Articular chondrocyte of knee joint (primary cell): ENCODE data around the gene PRXL2B. TPM values are rescaled to one million over a fixed set of nuclear protein-coding genes. Genes with fewer than 3 reads are reported as not detected.

Source experiments
- total RNA-seq: library from RNA; depleted of rRNA; stranded (reverse); fragments of >200 nt; gene quantifications from 2 replicates; pipeline ENCODE4 v1.2.3, GENCODE V29; 2012

PRXL2B gene
- total RNA-seq = 8.6 and 9.6 TPM in 2 replicates

DNA sequence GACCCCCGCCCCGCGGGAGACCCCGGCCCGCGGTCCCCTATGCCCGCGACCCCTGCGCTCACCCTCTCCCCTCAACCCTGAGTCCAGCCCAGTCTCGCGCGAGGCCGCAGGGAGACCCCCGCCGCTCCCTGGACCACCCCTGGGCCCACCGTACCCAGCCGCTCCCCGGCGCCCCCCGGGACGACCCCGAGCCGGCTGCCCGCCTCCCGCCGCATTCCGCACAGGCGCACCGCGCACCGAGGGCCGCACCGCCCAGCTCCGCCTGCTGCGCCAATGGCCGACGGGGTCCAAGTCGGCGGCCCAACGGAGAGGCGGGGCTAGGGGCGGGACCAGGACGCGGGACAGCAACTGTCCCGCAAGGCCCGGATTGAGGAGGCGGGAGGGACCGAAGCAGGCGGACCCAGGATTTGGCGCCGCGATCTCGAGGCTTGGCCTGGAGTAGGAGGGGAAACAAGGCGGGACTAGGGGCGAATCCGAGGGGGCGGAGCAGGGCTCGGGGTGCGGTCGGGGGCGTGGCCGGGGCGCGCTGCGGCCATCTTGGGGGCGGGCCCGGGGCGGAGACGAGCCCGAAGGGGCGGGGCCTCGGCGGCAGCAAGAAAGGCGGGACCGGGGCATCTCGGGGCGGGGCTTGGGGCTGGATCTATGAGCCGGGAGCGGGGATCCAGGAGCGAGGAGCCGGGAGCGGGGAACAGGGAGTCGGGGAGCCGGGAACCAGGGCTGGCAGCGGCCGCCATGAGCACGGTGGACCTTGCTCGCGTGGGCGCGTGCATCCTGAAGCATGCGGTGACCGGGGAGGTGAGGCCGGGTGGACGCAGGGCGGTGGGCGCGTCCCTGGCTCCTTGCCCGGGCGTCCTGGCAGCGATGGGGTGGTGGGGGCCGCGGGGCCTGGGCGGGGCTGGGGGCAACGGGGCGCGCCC is at the start of gene PRXL2B:
Gene PRXL2B (plus strand): TSS at position 624 of the 917 bp plus-strand sequence. CDS start 109 bp downstream, at position 733.

GRCh38 chr1:2556277-2556677 is 30.3 kb upstream of the PRXL2B start, which contains the start of gene TNFRSF14:
TNFRSF14 (plus strand) TSS chr1:2556371; CDS start chr1:2556665, 294 bp downstream.

DNA sequence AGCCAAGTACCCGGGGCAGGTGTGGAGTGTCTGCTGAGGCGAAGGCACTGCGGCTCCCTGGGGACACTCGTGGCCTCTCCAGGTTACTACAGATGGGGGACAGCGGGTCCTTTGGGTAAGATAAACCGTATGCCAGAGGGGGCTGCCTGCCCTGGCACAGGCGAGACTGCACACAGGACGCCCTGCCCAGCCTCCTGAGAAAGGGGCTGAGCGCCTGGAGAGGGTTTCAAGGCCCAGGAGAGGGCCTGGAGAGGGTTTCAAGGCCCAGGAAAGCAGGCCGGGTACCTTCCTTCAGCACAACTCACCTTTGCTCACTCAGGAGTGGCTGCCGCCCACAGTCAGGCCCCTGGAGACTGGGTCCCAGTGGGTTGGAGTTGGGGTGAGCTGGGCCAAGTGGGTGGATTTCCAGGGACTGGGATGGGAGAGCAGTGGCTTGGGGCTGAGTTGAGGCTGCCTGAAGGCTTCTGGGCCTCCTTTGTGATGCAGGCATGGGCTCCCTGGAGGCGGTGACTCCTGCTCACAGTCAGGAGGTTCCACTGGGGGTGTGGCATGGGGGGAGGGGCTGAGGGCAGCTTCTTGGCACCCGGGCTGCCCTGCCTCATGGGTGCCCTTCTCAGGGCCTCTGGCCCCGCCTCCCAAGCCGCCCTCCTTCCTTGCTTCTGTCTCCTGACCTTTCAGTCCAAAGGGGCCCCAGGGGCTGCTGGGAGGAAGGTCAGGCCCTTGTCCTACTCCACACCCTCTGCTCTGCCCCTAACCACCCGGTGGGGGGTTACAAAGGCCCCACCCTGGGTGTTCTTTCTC is 46.2 kb downstream of the PRXL2B start, which contains the start of gene MMEL1:
Gene MMEL1 (minus strand): TSS at position 456 of the 801 bp plus-strand sequence. CDS start 3,532 bp downstream, outside the sequence.

Other genes starting within 250 kb of the PRXL2B start
- 9.0 and 10.4 TPM in 2 replicates for gene MORN1, start 195.2 kb upstream of the PRXL2B start, total RNA-seq
- 112 and 119 TPM in 2 replicates for gene RER1, start 194.9 kb upstream of the PRXL2B start, total RNA-seq
- gene PEX10, start 174.2 kb upstream of the PRXL2B start, total RNA-seq = 27.7 and 30.1 TPM in 2 replicates
- 0.26 and 0.76 TPM in 2 replicates for gene PLCH2, start 110.5 kb upstream of the PRXL2B start, total RNA-seq
- gene PANK4, start 60.2 kb upstream of the PRXL2B start, total RNA-seq = 15.0 and 15.8 TPM in 2 replicates
- gene HES5, start 56.5 kb upstream of the PRXL2B start, total RNA-seq = 0.11 TPM in 1 of 2 replicates, not detected in the other
- 20.2 and 22.0 TPM in 2 replicates for gene TNFRSF14, start 30.4 kb upstream of the PRXL2B start, total RNA-seq
- gene MMEL1, start 46.2 kb downstream of the PRXL2B start, total RNA-seq = 0.26 and 0.32 TPM in 2 replicates
- gene TTC34, start 214.9 kb downstream of the PRXL2B start, total RNA-seq = 0.22 and 0.39 TPM in 2 replicates